GM18951 (cell line): ENCODE data around the gene S100P.
"Not testable (repeated sequence)": the region's sequence is repeated elsewhere in the genome, so short reads cannot be mapped to it uniquely, and the experiment has no call there.

Source experiments
- POLR2A ChIP-seq: IDR thresholded peaks from 4 replicates; pipeline ENCODE4 v1.6.1; 2011; ENCODE audit warnings: mild to moderate bottlenecking; ENCODE audit not compliant: insufficient read length, insufficient read depth; ENCODE audit errors: extremely low read depth
- in situ Hi-C: fragments of 300-500 bp; cut with MboI; formaldehyde crosslinking; loops from one replicate; pipeline ENCODE4 v1.12.0; 2022; ENCODE audit warnings: low sequenced_read_pairs, mixed read lengths, inconsistent platforms; ENCODE audit not compliant: unreplicated experiment

S100P gene

GRCh38 chr4:6663596-6664393 lies 29.9 kb upstream of the S100P start:
- in situ Hi-C loops, result no loop called here
- no peak for TF ChIP-seq POLR2A

DNA sequence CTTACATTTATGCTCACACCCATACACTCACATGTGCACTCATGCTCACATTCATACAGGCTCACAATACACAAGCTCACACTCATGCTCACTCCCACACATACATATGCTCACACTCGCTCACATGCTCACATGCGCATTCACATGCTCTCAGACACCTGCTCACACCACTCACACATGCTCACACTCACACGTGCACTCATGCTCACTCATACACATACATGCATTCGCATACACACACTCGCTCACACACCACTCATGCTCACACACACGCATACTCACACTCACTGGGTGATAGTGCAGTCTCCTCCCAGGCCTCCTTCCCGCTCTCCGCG lies 28.4 kb upstream of the S100P start:
- in situ Hi-C loops, result no loop called here
- no peak for TF ChIP-seq POLR2A

- in situ Hi-C loops, result no loop called here
- no peak for TF ChIP-seq POLR2A
Observed at GRCh38 chr4:6668391-6668790, 25.3 kb upstream of the S100P start.

- no peak for TF ChIP-seq POLR2A
- in situ Hi-C loops, result no loop called here
Observed at GRCh38 chr4:6671648-6672047, 22.0 kb upstream of the S100P start.

GRCh38 chr4:6672131-6672530 lies 21.5 kb upstream of the S100P start:
- in situ Hi-C loops, result no loop called here
- TF ChIP-seq POLR2A, result no peak

GRCh38 chr4:6672541-6673190 lies 21.0 kb upstream of the S100P start:
- in situ Hi-C loops, result not testable (repeated sequence)

DNA sequence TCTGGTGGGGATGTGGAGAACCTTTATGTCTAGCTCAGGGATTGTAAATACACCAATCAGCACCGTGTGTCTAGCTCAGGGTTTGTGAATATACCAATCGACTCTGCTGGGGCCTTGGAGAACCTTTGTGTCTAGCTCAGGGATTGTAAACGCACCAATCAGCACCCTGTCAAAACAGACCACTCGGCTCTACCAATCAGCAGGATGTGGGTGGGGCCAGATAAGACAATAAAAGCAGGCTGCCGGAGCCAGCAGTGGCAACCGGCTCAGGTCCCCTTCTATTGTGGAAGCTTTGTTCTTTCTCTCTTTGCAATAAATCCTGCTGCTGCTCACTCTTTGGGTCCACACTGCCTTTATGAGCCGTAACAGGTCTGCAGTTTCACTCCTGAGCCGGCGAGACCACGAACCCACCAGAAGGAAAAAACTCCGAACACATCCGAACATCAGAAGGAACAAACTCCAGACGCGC lies 20.5 kb upstream of the S100P start:
- in situ Hi-C loops, result not testable (repeated sequence)

- in situ Hi-C loops, result no loop called here
- TF ChIP-seq POLR2A, result peak; percentile 86
Observed at GRCh38 chr4:6673660-6674499, 19.8 kb upstream of the S100P start.

GRCh38 chr4:6674500-6675149 lies 19.1 kb upstream of the S100P start:
- no peak for TF ChIP-seq POLR2A
- in situ Hi-C loops, result no loop called here

DNA sequence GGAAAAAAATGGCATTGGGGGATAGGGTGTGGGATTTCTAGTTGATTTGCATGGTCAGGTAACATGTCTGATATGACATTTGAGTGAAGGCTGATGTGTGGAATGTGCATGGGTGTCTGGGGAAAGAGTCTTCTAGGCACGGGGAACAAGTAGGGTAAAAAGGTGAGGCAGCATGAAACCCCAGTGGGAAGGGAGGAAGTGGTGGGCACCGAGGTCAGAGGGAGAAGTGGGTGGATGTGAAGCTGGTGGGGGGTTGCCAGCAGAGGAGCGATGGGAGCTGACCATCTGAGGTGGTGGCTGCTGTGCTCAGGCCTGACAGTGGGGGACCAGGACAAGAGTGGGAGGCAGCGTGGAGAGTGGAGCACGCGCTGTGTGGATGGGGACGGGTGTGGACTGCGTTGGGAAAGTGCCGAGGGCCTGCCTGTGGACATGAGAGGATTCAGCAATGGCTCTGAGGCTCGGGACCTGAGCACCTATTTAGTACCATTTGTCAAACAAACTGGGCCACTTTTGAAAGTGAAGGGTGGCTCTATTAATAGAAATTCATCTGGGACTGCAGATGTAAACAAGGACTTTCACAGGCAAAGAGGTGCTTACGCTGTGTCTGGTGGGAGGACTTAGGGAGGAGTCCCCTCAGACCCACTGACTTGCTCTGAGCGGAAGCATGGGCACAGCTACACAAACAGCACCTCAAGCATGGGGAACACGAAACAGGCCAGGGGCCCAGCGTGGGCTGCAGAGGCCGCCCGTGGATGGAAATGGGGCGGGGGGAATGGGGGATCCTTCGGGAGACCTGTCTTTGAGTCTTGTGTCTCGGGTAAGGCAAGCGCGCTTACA lies 16.7 kb upstream of the S100P start:
- in situ Hi-C loops, result no loop called here
- TF ChIP-seq POLR2A, result no peak

GRCh38 chr4:6680372-6681034 lies 13.2 kb upstream of the S100P start:
- TF ChIP-seq POLR2A, result no peak
- in situ Hi-C loops, result no loop called here

GRCh38 chr4:6681191-6681590 lies 12.5 kb upstream of the S100P start:
- no peak for TF ChIP-seq POLR2A
- in situ Hi-C loops, result no loop called here
